GM03348 (cell line): ENCODE results near the gene SCAMP2.

Experiments used
- DNase-seq: peaks from one replicate; pipeline ENCODE4 v3.0.0; 2012; ENCODE audit warnings: low spot score

SCAMP2 gene

DNA sequence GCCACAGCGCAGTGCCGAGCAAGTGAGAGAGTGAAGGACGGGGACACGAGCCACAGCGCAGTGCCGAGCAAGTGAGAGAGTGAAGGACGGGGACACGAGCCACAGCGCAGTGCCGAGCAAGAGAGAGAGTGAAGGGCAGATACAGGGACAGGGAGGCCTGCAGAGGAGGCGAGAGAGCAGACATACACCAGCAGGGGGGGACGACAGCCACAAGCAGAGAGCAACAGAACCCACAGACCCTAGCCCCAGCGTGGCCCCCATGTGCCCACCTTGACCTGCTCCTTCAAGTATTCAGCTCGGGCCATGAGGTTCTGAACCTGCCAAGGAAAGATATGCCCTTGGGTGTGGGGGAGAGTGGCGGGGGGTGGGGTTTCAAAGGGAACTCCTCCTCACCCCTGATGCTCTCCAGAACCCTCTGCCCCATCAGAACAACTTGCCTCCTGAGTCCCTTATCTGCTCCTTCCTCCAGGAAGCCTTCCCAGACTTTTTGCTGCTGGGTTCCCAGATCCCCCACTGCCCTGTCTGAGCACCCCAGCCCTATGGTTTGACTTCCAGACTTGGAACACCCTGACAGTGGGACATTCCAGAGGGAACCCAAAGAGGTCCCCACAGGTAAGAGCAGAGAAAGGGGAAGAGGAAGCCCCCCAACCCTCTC, 35.6 kb downstream of the SCAMP2 start:
- no peak for DNase-seq

- no peak for DNase-seq
Observed at GRCh38 chr15:74836846-74837245, 36.3 kb downstream of the SCAMP2 start.

GRCh38 chr15:74835312-74835823, 37.8 kb downstream of the SCAMP2 start:
- DNase-seq: peak; percentile 85

GRCh38 chr15:74833376-74834107, 39.6 kb downstream of the SCAMP2 start:
- DNase-seq: no peak

DNA sequence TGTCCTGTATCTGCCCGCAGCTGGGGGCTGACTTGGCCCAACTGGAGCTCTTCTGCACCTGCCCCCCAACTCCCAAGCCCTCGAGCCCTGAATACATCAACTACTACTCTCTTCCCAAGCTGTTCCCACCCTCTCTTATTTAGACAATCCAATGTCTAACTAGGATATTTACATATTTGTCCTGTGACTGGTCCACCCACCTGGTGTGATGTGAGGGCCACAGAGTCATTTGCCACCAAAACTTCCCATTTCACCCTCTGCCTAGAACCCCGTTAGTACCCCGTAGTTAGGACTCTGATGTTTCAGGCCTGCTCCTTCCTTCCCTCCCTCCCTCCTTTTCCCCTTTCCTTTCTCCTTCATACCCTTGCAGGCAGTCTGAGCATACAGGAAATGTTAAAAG, 40.3 kb downstream of the SCAMP2 start:
- no peak for DNase-seq

- no peak for DNase-seq
Observed at GRCh38 chr15:74831813-74832495, 41.2 kb downstream of the SCAMP2 start.

GRCh38 chr15:74830868-74831267, 42.3 kb downstream of the SCAMP2 start:
- DNase-seq: peak; percentile 35

- no peak for DNase-seq
Observed at GRCh38 chr15:74829991-74830390, 43.2 kb downstream of the SCAMP2 start.

GRCh38 chr15:74829486-74829885, 43.7 kb downstream of the SCAMP2 start:
- no peak for DNase-seq

GRCh38 chr15:74828835-74829234, 44.3 kb downstream of the SCAMP2 start:
- DNase-seq: no peak

DNA sequence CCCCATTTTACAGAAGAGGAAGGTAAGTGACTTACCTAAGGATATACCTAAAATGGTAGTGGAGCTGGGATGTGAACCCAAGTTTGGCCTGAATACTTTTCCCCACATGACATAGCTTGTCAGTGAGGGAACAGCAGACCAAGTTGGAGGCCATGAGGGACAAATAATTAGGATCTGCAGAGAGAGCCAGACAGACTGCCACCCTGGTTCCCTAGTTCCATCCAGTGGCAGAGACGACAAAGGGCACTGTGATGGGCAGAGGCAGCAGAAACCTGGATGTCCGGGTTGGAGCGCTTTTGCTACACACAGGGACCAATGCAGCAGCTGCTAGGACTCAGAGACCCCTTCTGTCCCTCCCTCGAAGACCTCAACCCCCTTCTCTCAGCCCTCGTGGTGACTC, 45.6 kb downstream of the SCAMP2 start:
- no peak for DNase-seq

GRCh38 chr15:74826921-74827320, 46.2 kb downstream of the SCAMP2 start:
- DNase-seq: no peak

DNA sequence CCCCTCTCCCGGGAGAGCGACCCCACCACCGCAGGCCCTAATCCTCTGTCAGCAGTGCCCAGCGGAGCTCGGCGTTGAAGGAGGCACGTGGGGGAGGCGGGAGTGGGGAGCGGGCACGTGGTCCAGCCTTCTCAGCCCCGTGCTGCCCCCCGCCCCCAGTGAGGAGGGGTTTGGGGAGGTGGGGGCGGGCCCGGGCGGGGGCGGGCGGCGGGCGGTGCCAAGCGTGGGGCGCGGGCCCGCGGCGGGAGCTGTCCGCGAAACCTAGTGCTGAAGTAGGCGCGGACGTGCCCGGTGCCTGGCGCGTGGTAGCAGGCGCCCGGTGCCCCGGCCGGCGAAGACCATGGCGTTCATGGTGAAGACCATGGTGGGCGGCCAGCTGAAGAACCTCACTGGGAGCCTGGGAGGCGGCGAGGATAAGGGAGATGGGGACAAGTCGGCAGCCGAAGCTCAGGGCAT, 46.8 kb downstream of the SCAMP2 start, which contains the start of gene CPLX3:
Gene CPLX3 (plus strand): TSS at position 264 of the 456 bp plus-strand sequence. CDS start 77 bp downstream, at position 341.
- peak; percentile 73 for DNase-seq

DNA sequence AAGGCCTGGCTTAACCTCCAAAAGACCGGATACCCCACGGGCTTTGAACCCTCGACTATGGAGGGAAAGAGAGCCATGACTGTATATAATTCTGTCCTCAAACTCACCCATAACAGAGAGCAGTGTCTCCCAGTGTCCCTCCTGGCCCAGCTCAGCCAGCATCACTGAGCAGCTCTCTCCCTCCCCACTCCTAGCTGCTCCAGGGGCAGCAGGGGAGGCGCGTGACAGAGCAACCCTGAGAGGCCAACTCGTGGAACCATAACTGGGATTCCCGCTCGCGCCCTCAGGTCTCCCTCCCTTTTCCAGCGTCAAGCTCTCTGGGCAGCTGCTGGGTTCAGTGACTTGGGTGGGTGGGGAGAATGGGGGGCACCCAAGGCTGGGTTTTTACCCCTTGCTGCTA, 47.3 kb downstream of the SCAMP2 start:
- DNase-seq: no peak

DNA sequence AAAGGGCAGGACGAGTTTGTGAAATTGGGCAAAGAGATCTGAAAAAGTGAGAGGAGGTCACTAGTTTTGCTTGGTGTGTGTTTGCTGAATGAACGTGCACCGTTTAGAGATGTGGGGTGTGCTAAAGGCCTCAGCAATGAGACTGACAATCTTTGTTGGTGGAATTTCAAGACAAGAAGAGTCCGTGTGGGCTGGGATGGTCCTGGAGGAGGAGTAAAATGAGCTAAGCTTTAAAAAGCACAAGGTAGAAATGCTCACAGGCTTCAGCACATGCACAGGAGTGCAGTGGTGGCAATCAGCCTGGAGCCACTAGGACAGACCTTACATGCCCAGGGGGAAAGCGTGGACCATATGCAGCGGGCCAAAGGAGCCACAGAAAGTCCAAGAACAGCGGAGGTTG, 48.2 kb downstream of the SCAMP2 start:
- DNase-seq: no peak

GRCh38 chr15:74823324-74823723, 49.8 kb downstream of the SCAMP2 start:
- no peak for DNase-seq

DNA sequence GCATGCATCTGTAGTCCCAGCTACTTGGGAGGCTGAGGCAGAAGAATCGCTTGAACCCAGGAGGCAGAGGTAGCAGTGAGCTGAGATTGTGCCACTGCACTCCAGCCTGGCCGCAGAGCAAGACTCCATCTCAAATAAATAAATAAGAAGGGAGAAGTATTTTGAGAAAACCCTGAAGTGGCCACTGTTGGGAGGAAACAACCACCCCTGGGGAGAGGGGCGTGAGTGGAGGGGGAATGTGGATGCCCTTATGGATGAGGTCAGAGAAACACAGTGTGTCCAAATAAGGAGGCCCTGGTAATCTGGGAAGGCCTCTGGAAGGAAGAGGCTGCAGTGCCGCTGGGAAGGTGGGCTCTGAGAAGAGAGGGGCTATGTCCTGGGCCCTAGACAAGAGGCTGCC, 50.9 kb downstream of the SCAMP2 start:
- DNase-seq: no peak

GRCh38 chr15:74821790-74822158, 51.4 kb downstream of the SCAMP2 start:
- DNase-seq: no peak

GRCh38 chr15:74821091-74821789, 51.9 kb downstream of the SCAMP2 start:
- DNase-seq: no peak

DNA sequence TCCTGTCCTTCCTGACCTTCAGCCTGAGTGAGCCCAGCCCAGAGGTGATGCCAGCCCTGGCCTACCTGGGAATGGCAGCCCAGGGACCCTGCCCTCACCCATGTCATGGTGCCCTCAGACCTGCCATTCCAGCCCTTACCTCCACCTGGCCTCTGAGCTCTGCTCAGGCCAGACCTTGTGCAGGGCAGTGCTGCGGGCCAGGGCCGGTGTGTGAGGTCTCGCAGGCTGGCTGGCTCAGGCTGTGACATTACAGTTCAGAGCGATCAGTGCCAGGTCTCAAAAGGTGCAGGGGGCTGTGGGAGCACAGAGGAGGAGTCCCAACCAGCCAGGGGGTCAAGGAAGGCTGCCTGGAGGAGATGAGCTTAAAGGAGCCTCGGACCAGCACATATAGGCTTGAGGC, 53.1 kb downstream of the SCAMP2 start:
- no peak for DNase-seq

GRCh38 chr15:74817370-74817737, 55.8 kb downstream of the SCAMP2 start:
- peak; percentile 56 for DNase-seq
